Fibroblast of upper back skin (primary cell): ENCODE results near the gene TIGD1.
"Not testable (repeated sequence)": the region's sequence is repeated elsewhere in the genome, so short reads cannot be mapped to it uniquely, and the experiment has no call there.

Experiments used
- DNase-seq: peaks from one replicate; pipeline ENCODE4 v3.0.0-alpha.2; 2013

Gene TIGD1

GRCh38 chr2:232538671-232539070 is 11.7 kb downstream of the TIGD1 start:
- DNase-seq = no peak

- no peak for DNase-seq
Observed at GRCh38 chr2:232537499-232537898, 12.9 kb downstream of the TIGD1 start.

- no peak for DNase-seq
Observed at GRCh38 chr2:232537079-232537478, 13.3 kb downstream of the TIGD1 start.

- no peak for DNase-seq
Observed at GRCh38 chr2:232535761-232536530, 14.4 kb downstream of the TIGD1 start.

- DNase-seq = no peak
Observed at GRCh38 chr2:232534940-232535651, 15.3 kb downstream of the TIGD1 start.

GRCh38 chr2:232533944-232534710 is 16.2 kb downstream of the TIGD1 start:
- no peak for DNase-seq

GRCh38 chr2:232532821-232533220 is 17.5 kb downstream of the TIGD1 start:
- not testable (repeated sequence) for DNase-seq

GRCh38 chr2:232532419-232532818 is 17.9 kb downstream of the TIGD1 start:
- DNase-seq = no peak

- no peak for DNase-seq
Observed at GRCh38 chr2:232530626-232531260, 19.6 kb downstream of the TIGD1 start.

GRCh38 chr2:232529806-232530547 is 20.4 kb downstream of the TIGD1 start:
- DNase-seq = no peak

- no peak for DNase-seq
Observed at GRCh38 chr2:232528746-232529460, 21.5 kb downstream of the TIGD1 start.

- DNase-seq = no peak
Observed at GRCh38 chr2:232527905-232528470, 22.4 kb downstream of the TIGD1 start.

- no peak for DNase-seq
Observed at GRCh38 chr2:232526372-232526941, 23.9 kb downstream of the TIGD1 start.

- no peak for DNase-seq
Observed at GRCh38 chr2:232525791-232526371, 24.5 kb downstream of the TIGD1 start, which contains the start of gene CHRND. CHRND (plus strand) TSS chr2:232526160; CDS start chr2:232526216, 56 bp downstream.

- DNase-seq = no peak
Observed at GRCh38 chr2:232525199-232525598, 25.2 kb downstream of the TIGD1 start.

- no peak for DNase-seq
Observed at GRCh38 chr2:232524771-232525170, 25.6 kb downstream of the TIGD1 start.

GRCh38 chr2:232523682-232524597 is 26.4 kb downstream of the TIGD1 start:
- peak; percentile 15 for DNase-seq

- no peak for DNase-seq
Observed at GRCh38 chr2:232523402-232523681, 27.0 kb downstream of the TIGD1 start.

GRCh38 chr2:232522623-232523401 is 27.5 kb downstream of the TIGD1 start:
- DNase-seq = no peak
